Measurements from ENCODE around the gene ZNF100.
"Not testable (repeated sequence)": the region's sequence is repeated elsewhere in the genome, so short reads cannot be mapped to it uniquely, and the experiment has no call there.

Gene ZNF100

GRCh38 chr19:21767065-21767800, at the start of gene ZNF100:
Gene ZNF100 (minus strand): TSS chr19:21767579. CDS start chr19:21767429, 150 bp downstream.
- DNase-seq (peak; percentile 90), ATAC-seq (replicated peaks) (peak; percentile 94 to 97)
- Mint-ChIP-seq H3K36me3 (peaks cover 16 to 20% of the 10 kb centered on the region in 2 donors), H3K27ac (peak within 1 kb of the TSS; percentile 98), H3K4me1 (peaks cover 5 to 18% of the 10 kb centered on the region in 2 donors), H3K27me3 (no peaks in the 10 kb centered on the region), H3K9me3 (no peaks in the 10 kb centered on the region), H3K4me3 (peak within 1 kb of the TSS; percentile 95 to 99)

GRCh38 chr19:21812448-21812847, 45.1 kb upstream of the ZNF100 start:
- Mint-ChIP-seq H3K27ac (no peak overlapping the region), H3K27me3 (no peaks in the 10 kb centered on the region), H3K4me1 (no peaks in the 10 kb centered on the region), H3K36me3 (peaks cover 80 to 91% of the 10 kb centered on the region in 2 donors), H3K4me3 (no peak overlapping the region), H3K9me3 (peaks cover 14 to 24% of the 10 kb centered on the region in 2 donors)
- ATAC-seq (replicated peaks) (no peak), DNase-seq (no peak)

GRCh38 chr19:21808400-21809000, 41.1 kb upstream of the ZNF100 start:
- DNase-seq; H3K27me3 Mint-ChIP-seq; ATAC-seq (replicated peaks); H3K27ac Mint-ChIP-seq; H3K4me3 Mint-ChIP-seq; H3K4me1 Mint-ChIP-seq: not testable (repeated sequence)
- H3K9me3 Mint-ChIP-seq: peaks cover 14 to 19% of the 10 kb centered on the region in 2 donors
- peaks cover 53 to 63% of the 10 kb centered on the region in 2 donors for H3K36me3 Mint-ChIP-seq

GRCh38 chr19:21789466-21790085, 22.2 kb upstream of the ZNF100 start:
- ATAC-seq (replicated peaks) (no peak), DNase-seq (no peak)
- Mint-ChIP-seq H3K27ac (no peak overlapping the region), H3K9me3 (peaks cover 3 to 13% of the 10 kb centered on the region in 2 donors), H3K27me3 (peaks cover 0 to 4% of the 10 kb centered on the region in 2 donors), H3K4me1 (no peaks in the 10 kb centered on the region), H3K36me3 (no peaks in the 10 kb centered on the region), H3K4me3 (no peak overlapping the region)

- DNase-seq (no peak), ATAC-seq (replicated peaks) (no peak)
- H3K36me3 Mint-ChIP-seq: no peaks in the 10 kb centered on the region
- peaks cover 3 to 10% of the 10 kb centered on the region in 2 donors for H3K9me3 Mint-ChIP-seq
- no peak overlapping the region for H3K4me3 Mint-ChIP-seq
- no peak overlapping the region for H3K27ac Mint-ChIP-seq
- H3K27me3 Mint-ChIP-seq: peaks cover 0 to 3% of the 10 kb centered on the region in 2 donors
- no peaks in the 10 kb centered on the region for H3K4me1 Mint-ChIP-seq
These were observed 19.6 kb upstream of the ZNF100 start for GRCh38 chr19:21786936-21787335.

- not testable (repeated sequence) for H3K4me1 Mint-ChIP-seq; H3K27me3 Mint-ChIP-seq; H3K4me3 Mint-ChIP-seq; H3K36me3 Mint-ChIP-seq; H3K27ac Mint-ChIP-seq; H3K9me3 Mint-ChIP-seq; ATAC-seq (replicated peaks); DNase-seq
These were observed 8.4 kb upstream of the ZNF100 start for GRCh38 chr19:21775792-21776191.

- DNase-seq, H3K27me3 Mint-ChIP-seq, H3K9me3 Mint-ChIP-seq: not testable (repeated sequence)
- peak; percentile 1 to 5 for ATAC-seq (replicated peaks)
- peaks cover 21 to 26% of the 10 kb centered on the region in 2 donors for H3K36me3 Mint-ChIP-seq
- peak overlapping the region; percentile 98 for H3K27ac Mint-ChIP-seq
- peak overlapping the region; percentile 95 to 99 for H3K4me3 Mint-ChIP-seq
- H3K4me1 Mint-ChIP-seq: peaks cover 5 to 18% of the 10 kb centered on the region in 2 donors
These were observed 694 bp downstream of the ZNF100 start for GRCh38 chr19:21766705-21767064.

- no peaks in the 10 kb centered on the region for H3K27me3 Mint-ChIP-seq
- peak overlapping the region in 1 of 2 donors; percentile 95 for H3K4me3 Mint-ChIP-seq
- H3K4me1 Mint-ChIP-seq: peaks cover 7 to 18% of the 10 kb centered on the region in 2 donors
- H3K36me3 Mint-ChIP-seq: peaks cover 30 to 37% of the 10 kb centered on the region in 2 donors
- ATAC-seq (replicated peaks) (peak in 1 of 2 donors; percentile 4), DNase-seq (no peak)
- peak overlapping the region; percentile 5 for H3K27ac Mint-ChIP-seq
- peaks cover 0 to 2% of the 10 kb centered on the region in 2 donors for H3K9me3 Mint-ChIP-seq
These were observed 2.2 kb downstream of the ZNF100 start for GRCh38 chr19:21765151-21765550.

GRCh38 chr19:21761547-21761946, 5.8 kb downstream of the ZNF100 start:
- not testable (repeated sequence) for H3K9me3 Mint-ChIP-seq; ATAC-seq (replicated peaks); H3K27ac Mint-ChIP-seq; H3K4me3 Mint-ChIP-seq; H3K27me3 Mint-ChIP-seq; DNase-seq
- Mint-ChIP-seq H3K4me1 (peaks cover 12 to 17% of the 10 kb centered on the region in 2 donors), H3K36me3 (peaks cover 55 to 66% of the 10 kb centered on the region in 2 donors)

GRCh38 chr19:21758296-21758695, 9.1 kb downstream of the ZNF100 start:
- Mint-ChIP-seq H3K36me3 (peaks cover 68 to 80% of the 10 kb centered on the region in 2 donors), H3K27ac (no peak overlapping the region), H3K9me3 (peaks cover 0 to 14% of the 10 kb centered on the region in 2 donors), H3K4me1 (peaks cover 5 to 16% of the 10 kb centered on the region in 2 donors), H3K27me3 (no peaks in the 10 kb centered on the region), H3K4me3 (no peak overlapping the region)
- DNase-seq (no peak), ATAC-seq (replicated peaks) (no peak)

- Mint-ChIP-seq H3K36me3 (peaks cover 67 to 85% of the 10 kb centered on the region in 2 donors), H3K4me1 (peaks cover 5 to 14% of the 10 kb centered on the region in 2 donors), H3K9me3 (peaks cover 0 to 13% of the 10 kb centered on the region in 2 donors)
- not testable (repeated sequence) for H3K27ac Mint-ChIP-seq; ATAC-seq (replicated peaks); H3K27me3 Mint-ChIP-seq; DNase-seq; H3K4me3 Mint-ChIP-seq
These were observed 11.8 kb downstream of the ZNF100 start for GRCh38 chr19:21755555-21755954.

GRCh38 chr19:21751384-21751783, 16.0 kb downstream of the ZNF100 start:
- Mint-ChIP-seq H3K36me3 (peaks cover 62 to 80% of the 10 kb centered on the region in 2 donors), H3K27ac (no peak overlapping the region), H3K4me3 (no peak overlapping the region), H3K4me1 (peaks cover 13 to 23% of the 10 kb centered on the region in 2 donors), H3K9me3 (peaks cover 7 to 12% of the 10 kb centered on the region in 2 donors), H3K27me3 (no peaks in the 10 kb centered on the region)
- DNase-seq (no peak), ATAC-seq (replicated peaks) (no peak)

- H3K4me3 Mint-ChIP-seq: no peak overlapping the region
- no peak for ATAC-seq (replicated peaks)
- H3K4me1 Mint-ChIP-seq: peaks cover 13 to 21% of the 10 kb centered on the region in 2 donors
- peaks cover 59 to 75% of the 10 kb centered on the region in 2 donors for H3K36me3 Mint-ChIP-seq
- no peaks in the 10 kb centered on the region for H3K27me3 Mint-ChIP-seq
- peaks cover 7% of the 10 kb centered on the region in 2 donors for H3K9me3 Mint-ChIP-seq
- H3K27ac Mint-ChIP-seq: no peak overlapping the region
- DNase-seq: no peak
These were observed 16.7 kb downstream of the ZNF100 start for GRCh38 chr19:21750586-21751128.

- DNase-seq (no peak), ATAC-seq (replicated peaks) (peak; percentile 73 to 92)
- H3K27ac Mint-ChIP-seq: peak overlapping the region; percentile 81
- H3K27me3 Mint-ChIP-seq: no peaks in the 10 kb centered on the region
- peaks cover 3 to 7% of the 10 kb centered on the region in 2 donors for H3K9me3 Mint-ChIP-seq
- H3K4me1 Mint-ChIP-seq: peaks cover 8 to 19% of the 10 kb centered on the region in 2 donors
- peaks cover 53 to 69% of the 10 kb centered on the region in 2 donors for H3K36me3 Mint-ChIP-seq
- H3K4me3 Mint-ChIP-seq: no peak overlapping the region
These were observed 18.3 kb downstream of the ZNF100 start for GRCh38 chr19:21749090-21749489.

Data from stimulated activated naive B cell treated with anti-CD40 and anti-IgM and Interleukin-4, amounts not matched to agents 10 μg/mL and 1 μg/mL and 100 μg/mL, for 72 hours (primary cell).